GM12878 (cell line): ENCODE measurements around the gene RNASEH2A. TPM values are rescaled to one million over a fixed set of nuclear protein-coding genes. Genes with fewer than 3 reads are reported as not detected.

Experiments
- ATAC-seq: fragments of 200-7000 bp; cut with Tn5 transposase; 3 replicates; pipeline ENCODE4 v1.9.1; 2020; ENCODE audit warnings: mild to moderate bottlenecking, moderate library complexity
- BruUV-seq: library from RNA; stranded (reverse); fragments of 400-500 nt; replicated peaks from 2 replicates; lab custom pipeline; 2021; lab: Mats Ljungman, UMichigan
- CTCF ChIA-PET: fragments of 300-600 bp; sonication (Branson Sonifier 250); formaldehyde crosslinking; extraction: SDS; loops from one replicate; lab custom pipeline; 2021; ENCODE audit warnings: inconsistent platforms; lab: Yijun Ruan, JAX
- POLR2A ChIA-PET: fragments of 350-600 bp; formaldehyde crosslinking; extraction: SDS; loops from one replicate; lab custom pipeline; 2021; ENCODE audit warnings: inconsistent platforms; lab: Charles Lee
- RAD21 ChIA-PET: fragments of 300-600 bp; sonication (Branson Sonifier 250); formaldehyde crosslinking; loops from one replicate; lab custom pipeline; 2023; ENCODE audit warnings: antibody characterized with exemption; ENCODE audit not compliant: unreplicated experiment; lab: Charles Lee
- SMC1A ChIA-PET: fragments of 300-600 bp; sonication (Branson Sonifier 250); formaldehyde crosslinking; loops from one replicate; lab custom pipeline; 2023; ENCODE audit not compliant: unreplicated experiment, uncharacterized antibody; lab: Charles Lee
- DNase-seq: peaks from one replicate; pipeline ENCODE4 v3.0.0-alpha.2; 2011; ENCODE audit warnings: low read depth, low spot score
- FAIRE-seq: peaks from 3 replicates; lab custom pipeline; 2011; peaks lifted over from hg19 to GRCh38; lab: Jason Lieb, UNC
- H2AFZ ChIP-seq: 2 replicates; pipeline ENCODE4 v1.6.0; 2011; ENCODE audit warnings: low read depth, low read length, control low read depth; ENCODE audit not compliant: control insufficient read depth
- H3K27ac ChIP-seq: 2 replicates; pipeline ENCODE4 v1.5.1; 2011; ENCODE audit warnings: control low read depth; ENCODE audit not compliant: control insufficient read depth, insufficient read depth
- H3K27me3 ChIP-seq, 2 experiments: replicated peaks in 1 of 2; 2 replicates each; pipeline versions ENCODE4 v1.6.0 to v1.6.1; 2011; ENCODE audit warnings: low read length in 1 of 2; ENCODE audit not compliant: control insufficient read depth in 2 of 2, insufficient read depth in 2 of 2
- H3K36me3 ChIP-seq, 2 experiments: 2 replicates each; pipeline ENCODE4 v1.5.1; 2011; ENCODE audit warnings: low read length in 1 of 2; ENCODE audit not compliant: control insufficient read depth in 2 of 2, insufficient read depth in 2 of 2
- H3K4me1 ChIP-seq: 2 replicates; pipeline ENCODE4 v1.6.1; 2011; ENCODE audit warnings: mild to moderate bottlenecking, low read length, moderate library complexity, mixed read lengths; ENCODE audit not compliant: control insufficient read depth, insufficient read depth
- H3K4me2 ChIP-seq: 2 replicates; pipeline ENCODE4 v1.6.0; 2011; ENCODE audit warnings: control low read depth; ENCODE audit not compliant: control insufficient read depth, insufficient read depth
- H3K4me3 ChIP-seq: fragments of 200-600 bp; sonication (generic); 2 replicates; pipeline ENCODE4 v1.5.1; 2016
- H3K79me2 ChIP-seq: 2 replicates; pipeline ENCODE4 v1.6.0; 2011; ENCODE audit warnings: low read length; ENCODE audit not compliant: control insufficient read depth, insufficient read depth
- H3K9ac ChIP-seq: 2 replicates; pipeline ENCODE4 v1.8.0; 2011; ENCODE audit warnings: low read length, control low read depth, mixed read lengths; ENCODE audit not compliant: control insufficient read depth, insufficient read depth
- H3K9me3 ChIP-seq: replicated peaks from 3 replicates; pipeline ENCODE4 v1.5.1; 2011; ENCODE audit warnings: mild to moderate bottlenecking, low read length; ENCODE audit not compliant: control insufficient read depth, insufficient read depth
- H4K20me1 ChIP-seq: 2 replicates; pipeline ENCODE4 v1.6.0; 2011; ENCODE audit not compliant: control insufficient read depth, insufficient read depth
- ATF7 ChIP-seq: fragments of 450-650 bp; IDR thresholded peaks from 2 replicates; pipeline ENCODE4 v1.6.1; 2016; ENCODE audit warnings: low read depth, mild to moderate bottlenecking
- BRCA1 ChIP-seq: IDR thresholded peaks from 2 replicates; pipeline ENCODE4 v1.6.1; 2011; ENCODE audit warnings: low read depth, low read length, improper control_type of control experiment
- CHD1 ChIP-seq: IDR thresholded peaks from 2 replicates; pipeline ENCODE4 v1.6.1; 2012; ENCODE audit warnings: low read depth, low read length, improper control_type of control experiment
- LARP7 ChIP-seq: fragments of 450-650 bp; IDR thresholded peaks from 2 replicates; pipeline ENCODE4 v1.6.1; 2017; ENCODE audit warnings: mild to moderate bottlenecking
- NRF1 ChIP-seq: conservative IDR thresholded peaks from 2 replicates; pipeline ENCODE4 v1.6.1; 2011; ENCODE audit warnings: mild to moderate bottlenecking, low read depth, low read length, improper control_type of control experiment
- SMAD5 ChIP-seq: IDR thresholded peaks from 2 replicates; pipeline ENCODE4 v1.6.1; 2016; ENCODE audit warnings: antibody characterized with exemption, low read depth
- SREBF2 ChIP-seq: IDR thresholded peaks from 2 replicates; pipeline ENCODE4 v1.6.1; 2012; ENCODE audit warnings: mild to moderate bottlenecking, low read length
- SRF ChIP-seq, 2 experiments: IDR thresholded peaks; 2 replicates each; pipeline ENCODE4 v1.6.1; 2011; ENCODE audit warnings: low read depth in 2 of 2, low read length in 2 of 2, mild to moderate bottlenecking in 1 of 2, moderate library complexity in 1 of 2
- TBL1XR1 ChIP-seq: IDR thresholded peaks from 2 replicates; pipeline ENCODE4 v1.6.1; 2012; ENCODE audit warnings: low read depth, low read length, improper control_type of control experiment
- TCF3 ChIP-seq: IDR thresholded peaks from 2 replicates; pipeline ENCODE4 v1.6.1; 2012; ENCODE audit warnings: low read depth, mild to moderate bottlenecking, low read length, borderline replicate concordance; ENCODE audit not compliant: insufficient read depth
- WRNIP1 ChIP-seq: IDR thresholded peaks from 2 replicates; pipeline ENCODE4 v1.6.1; 2011; ENCODE audit warnings: low read depth, low read length, improper control_type of control experiment, borderline replicate concordance
- ZSCAN29 ChIP-seq: fragments of 450-650 bp; IDR thresholded peaks from 2 replicates; pipeline ENCODE4 v1.6.1; 2017; ENCODE audit warnings: mild to moderate bottlenecking, moderate library complexity
- WGBS: methylation state at CpG from one replicate; pipeline ENCODE4 v1.1.6; 2016; ENCODE audit warnings: low lambda C conversion rate; ENCODE audit not compliant: insufficient replicate concordance, insufficient coverage; ENCODE audit errors: missing lambda C conversion rate; 5-methylcytosine and 5-hydroxymethylcytosine counted together
- in situ Hi-C: fragments of 300-500 bp; cut with MboI; formaldehyde crosslinking; loops from 9 replicates; pipeline ENCODE4 v1.14.3; 2018; ENCODE audit warnings: mixed read lengths
- intact Hi-C: fragments of 100-400 bp; cut with micrococcal nuclease; formaldehyde crosslinking; loops from one replicate; pipeline ENCODE4 v1.14.2; 2022; ENCODE audit not compliant: unreplicated experiment
- polyA plus RNA-seq, 11 experiments: library from polyadenylated mRNA; depleted of rRNA in 4 of 11; unstranded in 6 of 11; stranded (reverse) in 5 of 11; fragments of >200 nt; fragmentation: Nextera tagmentation in 4 of 11; fragmentation: Illumina TruSeq in 1 of 11; extraction: Ambion mirVana in 4 of 11; extraction: Trizol in 1 of 11; gene quantifications; 1 replicate in 1 of 11; 2 replicates in 10 of 11; pipeline versions ENCODE4 v1.2.1 to v1.2.3, GENCODE V29; 2011 to 2016; ENCODE audit warnings: inconsistent platforms in 2 of 11, missing spikeins in 2 of 11, low read depth in 1 of 11
- total RNA-seq, 4 experiments: library from RNA; depleted of rRNA in 3 of 4; stranded (reverse); fragments of >200 nt in 3 of 4; fragmentation: Illumina TruSeq in 1 of 4; extraction: Trizol in 1 of 4; gene quantifications; 2 replicates each; pipeline versions ENCODE4 v1.2.1 to v1.2.3, GENCODE V29; 2013 to 2021
- TF ChIP-seq, protein P1 (sequence below): fragments of 450-650 bp; IDR thresholded peaks from 2 replicates; pipeline ENCODE4 v1.6.1; 2014; ENCODE audit warnings: mild to moderate bottlenecking
- TF ChIP-seq, protein P2 (sequence below): fragments of 150-350 bp; IDR thresholded peaks from 2 replicates; pipeline ENCODE4 v1.6.1; 2016; ENCODE audit warnings: low read depth, low read length
- TF ChIP-seq, protein P3 (sequence below): IDR thresholded peaks from 2 replicates; pipeline ENCODE4 v1.6.1; 2012; ENCODE audit warnings: low read depth, low read length, improper control_type of control experiment
- TF ChIP-seq, protein P4 (sequence below): fragments of 450-650 bp; conservative IDR thresholded peaks from 2 replicates; pipeline ENCODE4 v1.6.1; 2017; ENCODE audit warnings: mild to moderate bottlenecking, moderate library complexity

The RNASEH2A gene
- total and polyA plus RNA-seq, 10 of the 15 experiments (the other 5 are each of a cell fraction or from before 2014, with no cell fraction given), result 17.4 to 103 (median 40.4) TPM

DNA sequence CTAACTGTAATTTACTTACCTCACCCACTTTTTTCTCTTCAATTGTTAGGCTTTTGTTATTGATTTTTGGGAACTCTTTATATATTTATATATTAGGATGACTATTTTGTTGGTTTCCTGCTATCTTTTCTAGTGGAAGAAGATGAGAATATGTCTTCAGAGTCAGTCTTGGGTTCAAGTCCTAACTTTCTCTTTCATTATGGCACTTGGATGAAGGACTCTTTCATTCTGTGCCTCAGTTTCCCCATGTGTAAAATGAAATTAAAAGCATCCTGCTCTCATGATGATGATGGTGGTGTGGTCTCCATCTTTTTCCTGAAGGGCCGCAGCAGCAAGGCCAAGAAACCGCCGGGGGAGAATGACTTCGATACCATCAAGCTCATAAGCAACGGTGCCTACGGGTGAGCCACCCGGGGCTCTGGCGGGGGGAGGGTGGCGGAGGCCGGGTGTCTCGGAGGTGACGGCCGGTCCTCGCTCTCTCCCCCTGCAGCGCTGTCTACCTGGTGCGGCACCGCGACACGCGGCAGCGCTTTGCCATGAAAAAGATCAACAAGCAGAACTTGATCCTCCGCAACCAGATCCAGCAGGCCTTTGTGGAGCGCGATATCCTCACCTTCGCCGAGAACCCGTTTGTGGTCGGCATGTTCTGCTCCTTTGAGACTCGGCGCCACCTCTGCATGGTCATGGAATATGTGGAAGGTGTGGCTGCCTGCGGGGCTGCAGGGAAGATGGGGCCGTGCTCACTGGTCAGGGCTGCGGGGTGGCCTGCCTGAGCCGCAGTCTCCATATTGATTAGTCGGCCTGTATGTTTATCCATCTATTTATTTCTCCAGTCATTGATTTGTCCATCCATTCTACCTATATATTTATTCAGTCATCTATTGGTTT is 51.9 kb downstream of the RNASEH2A start (continued):
- TF ChIP-seq, protein P1, sequence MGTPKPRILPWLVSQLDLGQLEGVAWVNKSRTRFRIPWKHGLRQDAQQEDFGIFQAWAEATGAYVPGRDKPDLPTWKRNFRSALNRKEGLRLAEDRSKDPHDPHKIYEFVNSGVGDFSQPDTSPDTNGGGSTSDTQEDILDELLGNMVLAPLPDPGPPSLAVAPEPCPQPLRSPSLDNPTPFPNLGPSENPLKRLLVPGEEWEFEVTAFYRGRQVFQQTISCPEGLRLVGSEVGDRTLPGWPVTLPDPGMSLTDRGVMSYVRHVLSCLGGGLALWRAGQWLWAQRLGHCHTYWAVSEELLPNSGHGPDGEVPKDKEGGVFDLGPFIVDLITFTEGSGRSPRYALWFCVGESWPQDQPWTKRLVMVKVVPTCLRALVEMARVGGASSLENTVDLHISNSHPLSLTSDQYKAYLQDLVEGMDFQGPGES, result no peak
- TF ChIP-seq, protein P2, sequence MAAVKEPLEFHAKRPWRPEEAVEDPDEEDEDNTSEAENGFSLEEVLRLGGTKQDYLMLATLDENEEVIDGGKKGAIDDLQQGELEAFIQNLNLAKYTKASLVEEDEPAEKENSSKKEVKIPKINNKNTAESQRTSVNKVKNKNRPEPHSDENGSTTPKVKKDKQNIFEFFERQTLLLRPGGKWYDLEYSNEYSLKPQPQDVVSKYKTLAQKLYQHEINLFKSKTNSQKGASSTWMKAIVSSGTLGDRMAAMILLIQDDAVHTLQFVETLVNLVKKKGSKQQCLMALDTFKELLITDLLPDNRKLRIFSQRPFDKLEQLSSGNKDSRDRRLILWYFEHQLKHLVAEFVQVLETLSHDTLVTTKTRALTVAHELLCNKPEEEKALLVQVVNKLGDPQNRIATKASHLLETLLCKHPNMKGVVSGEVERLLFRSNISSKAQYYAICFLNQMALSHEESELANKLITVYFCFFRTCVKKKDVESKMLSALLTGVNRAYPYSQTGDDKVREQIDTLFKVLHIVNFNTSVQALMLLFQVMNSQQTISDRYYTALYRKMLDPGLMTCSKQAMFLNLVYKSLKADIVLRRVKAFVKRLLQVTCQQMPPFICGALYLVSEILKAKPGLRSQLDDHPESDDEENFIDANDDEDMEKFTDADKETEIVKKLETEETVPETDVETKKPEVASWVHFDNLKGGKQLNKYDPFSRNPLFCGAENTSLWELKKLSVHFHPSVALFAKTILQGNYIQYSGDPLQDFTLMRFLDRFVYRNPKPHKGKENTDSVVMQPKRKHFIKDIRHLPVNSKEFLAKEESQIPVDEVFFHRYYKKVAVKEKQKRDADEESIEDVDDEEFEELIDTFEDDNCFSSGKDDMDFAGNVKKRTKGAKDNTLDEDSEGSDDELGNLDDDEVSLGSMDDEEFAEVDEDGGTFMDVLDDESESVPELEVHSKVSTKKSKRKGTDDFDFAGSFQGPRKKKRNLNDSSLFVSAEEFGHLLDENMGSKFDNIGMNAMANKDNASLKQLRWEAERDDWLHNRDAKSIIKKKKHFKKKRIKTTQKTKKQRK, result no peak
- no peak for TF ChIP-seq SREBF2

DNA sequence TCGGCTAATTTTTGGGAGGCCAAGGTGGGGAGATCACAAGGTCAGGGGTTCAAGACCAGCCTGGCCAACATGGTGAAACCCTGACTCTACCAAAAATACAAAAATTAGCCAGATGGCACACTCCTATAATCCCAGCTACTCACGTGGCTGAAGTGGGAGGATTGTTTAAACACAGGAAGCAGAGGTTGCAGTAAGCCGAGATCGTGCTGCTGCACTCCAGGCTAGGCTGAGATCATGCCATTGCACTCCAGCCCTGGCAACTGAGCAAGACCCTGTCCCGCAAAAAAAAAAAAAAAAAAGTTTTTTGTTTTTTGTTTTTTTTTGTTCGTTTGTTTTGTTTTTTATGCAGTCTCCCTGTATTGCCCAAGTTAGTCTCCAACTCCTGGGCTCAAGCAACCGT is 53.2 kb downstream of the RNASEH2A start:
- Histone ChIP-seq H3K4me2 (no peak overlapping the region), H3K36me3 (no peaks in the 10 kb centered on the region), H3K9me3 (no peaks in the 10 kb centered on the region), H4K20me1 (no peaks in the 10 kb centered on the region), H3K79me2 (no peaks in the 10 kb centered on the region), H3K27ac (no peak overlapping the region), H3K4me3 (no peak overlapping the region), H3K4me1 (no peaks in the 10 kb centered on the region; the same call in 1 of the 2 replicates), H3K9ac (no peak overlapping the region), H3K27me3 (no peaks in the 10 kb centered on the region), H2AFZ (no peak overlapping the region)
- 42% methylated on average over 5 of the region's 7 CpGs for WGBS
- no peak for ATAC-seq
- in situ Hi-C loops, result no loop called here
- ChIA-PET CTCF (interaction anchor here (0.7 to 1.1 kb wide), 2 partner anchors 22 to 1009 kb away, joined by 3 read pairs; partner anchors contain the start of gene DNASE2), POLR2A (no interaction called here), RAD21 (no interaction called here), SMC1A (no interaction called here)
- DNase-seq, result no peak
- no peak for FAIRE-seq
- BruUV-seq, result no TSS peak
- intact Hi-C loops, result no loop called here
- no peak for TF ChIP-seq ZSCAN29
- TF ChIP-seq WRNIP1, result no peak
- TF ChIP-seq SMAD5, result no peak
- no peak for TF ChIP-seq CHD1
- TF ChIP-seq, protein P3, sequence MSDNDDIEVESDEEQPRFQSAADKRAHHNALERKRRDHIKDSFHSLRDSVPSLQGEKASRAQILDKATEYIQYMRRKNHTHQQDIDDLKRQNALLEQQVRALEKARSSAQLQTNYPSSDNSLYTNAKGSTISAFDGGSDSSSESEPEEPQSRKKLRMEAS, result no peak
- no peak for TF ChIP-seq SRF (IDR thresholded peaks at IDR 0.05; ENCODE audit: low read depth in 2 of 2, low read length in 2 of 2)
- no peak for TF ChIP-seq NRF1
- TF ChIP-seq LARP7, result no peak
- TF ChIP-seq TBL1XR1, result no peak
- TF ChIP-seq BRCA1, result no peak
- TF ChIP-seq ATF7, result no peak
- TF ChIP-seq, protein P4, sequence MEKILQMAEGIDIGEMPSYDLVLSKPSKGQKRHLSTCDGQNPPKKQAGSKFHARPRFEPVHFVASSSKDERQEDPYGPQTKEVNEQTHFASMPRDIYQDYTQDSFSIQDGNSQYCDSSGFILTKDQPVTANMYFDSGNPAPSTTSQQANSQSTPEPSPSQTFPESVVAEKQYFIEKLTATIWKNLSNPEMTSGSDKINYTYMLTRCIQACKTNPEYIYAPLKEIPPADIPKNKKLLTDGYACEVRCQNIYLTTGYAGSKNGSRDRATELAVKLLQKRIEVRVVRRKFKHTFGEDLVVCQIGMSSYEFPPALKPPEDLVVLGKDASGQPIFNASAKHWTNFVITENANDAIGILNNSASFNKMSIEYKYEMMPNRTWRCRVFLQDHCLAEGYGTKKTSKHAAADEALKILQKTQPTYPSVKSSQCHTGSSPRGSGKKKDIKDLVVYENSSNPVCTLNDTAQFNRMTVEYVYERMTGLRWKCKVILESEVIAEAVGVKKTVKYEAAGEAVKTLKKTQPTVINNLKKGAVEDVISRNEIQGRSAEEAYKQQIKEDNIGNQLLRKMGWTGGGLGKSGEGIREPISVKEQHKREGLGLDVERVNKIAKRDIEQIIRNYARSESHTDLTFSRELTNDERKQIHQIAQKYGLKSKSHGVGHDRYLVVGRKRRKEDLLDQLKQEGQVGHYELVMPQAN, result no peak
- TF ChIP-seq TCF3, result no peak
- no peak for TF ChIP-seq SREBF2
